Endothelial cell (in vitro differentiated cells): ENCODE measurements around the gene ADAMTS18. TPM values are rescaled to one million over a fixed set of nuclear protein-coding genes. Genes with fewer than 3 reads are reported as not detected.

Source experiments
- DNase-seq: peaks from one replicate; pipeline ENCODE4 v3.0.0; 2021; ENCODE audit warnings: low spot score
- H3K27ac Mint-ChIP-seq: one replicate; pipeline ENCODE4 v1.8.0; 2021; ENCODE audit warnings: mixed read lengths, inconsistent platforms; ENCODE audit not compliant: unreplicated experiment
- H3K27me3 Mint-ChIP-seq: one replicate; pipeline ENCODE4 v1.8.0; 2021; ENCODE audit warnings: mild to moderate bottlenecking, moderate library complexity, mixed read lengths, inconsistent platforms; ENCODE audit not compliant: unreplicated experiment
- H3K36me3 Mint-ChIP-seq: one replicate; pipeline ENCODE4 v1.8.0; 2021; ENCODE audit warnings: mild to moderate bottlenecking, low read depth, mixed read lengths, inconsistent platforms; ENCODE audit not compliant: unreplicated experiment
- H3K4me1 Mint-ChIP-seq: one replicate; pipeline ENCODE4 v1.8.0; 2021; ENCODE audit warnings: mild to moderate bottlenecking, mixed read lengths, inconsistent platforms; ENCODE audit not compliant: unreplicated experiment
- H3K4me3 Mint-ChIP-seq: one replicate; pipeline ENCODE4 v1.8.0; 2021; ENCODE audit warnings: mild to moderate bottlenecking, mixed read lengths, inconsistent platforms; ENCODE audit not compliant: unreplicated experiment
- H3K9me3 Mint-ChIP-seq: one replicate; pipeline ENCODE4 v1.8.0; 2021; ENCODE audit warnings: mixed read lengths, inconsistent platforms; ENCODE audit not compliant: unreplicated experiment
- total RNA-seq: library from RNA; stranded (reverse); fragmentation: NEBNext Ultra II Directional; extraction: Animal tissue kit (Norgen Biotek cat#: 25700); gene quantifications from one replicate; pipeline ENCODE4 v1.2.1, GENCODE V29; 2021; ENCODE audit not compliant: unreplicated experiment
- TF ChIP-seq, protein P1 (sequence below): fragments of 200-600 bp; sonication (generic); IDR thresholded peaks from one replicate; pipeline ENCODE4 v1.5.0; 2021; ENCODE audit warnings: antibody characterized with exemption; ENCODE audit not compliant: unreplicated experiment

Gene ADAMTS18
- total RNA-seq, 1 donor from 2014 or later, result 0.69 TPM

DNA sequence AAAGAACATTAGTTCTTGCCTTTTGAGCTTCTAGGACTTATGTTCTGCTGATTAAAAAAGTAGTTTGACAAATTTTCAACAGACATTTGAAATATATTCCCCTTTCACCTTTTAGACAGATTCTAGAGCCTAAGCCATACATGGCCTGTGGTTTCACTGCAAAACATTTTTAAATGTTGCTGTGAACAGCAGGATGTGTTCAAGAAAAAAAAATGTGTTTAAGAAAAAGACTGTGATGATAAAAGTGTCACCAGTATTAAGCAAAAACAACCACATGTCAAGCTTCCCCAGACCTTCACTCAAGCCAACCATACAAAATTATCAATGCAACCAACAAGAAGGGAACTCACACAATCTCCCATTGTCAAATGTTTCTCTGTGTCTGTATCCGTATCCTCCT is 132.2 kb downstream of the ADAMTS18 start:
- Mint-ChIP-seq H3K4me1 (peaks cover 5% of the 10 kb centered on the region), H3K36me3 (no peaks in the 10 kb centered on the region), H3K9me3 (no peaks in the 10 kb centered on the region), H3K27ac (no peak overlapping the region), H3K4me3 (no peak overlapping the region), H3K27me3 (no peaks in the 10 kb centered on the region)
- TF ChIP-seq, protein P1, sequence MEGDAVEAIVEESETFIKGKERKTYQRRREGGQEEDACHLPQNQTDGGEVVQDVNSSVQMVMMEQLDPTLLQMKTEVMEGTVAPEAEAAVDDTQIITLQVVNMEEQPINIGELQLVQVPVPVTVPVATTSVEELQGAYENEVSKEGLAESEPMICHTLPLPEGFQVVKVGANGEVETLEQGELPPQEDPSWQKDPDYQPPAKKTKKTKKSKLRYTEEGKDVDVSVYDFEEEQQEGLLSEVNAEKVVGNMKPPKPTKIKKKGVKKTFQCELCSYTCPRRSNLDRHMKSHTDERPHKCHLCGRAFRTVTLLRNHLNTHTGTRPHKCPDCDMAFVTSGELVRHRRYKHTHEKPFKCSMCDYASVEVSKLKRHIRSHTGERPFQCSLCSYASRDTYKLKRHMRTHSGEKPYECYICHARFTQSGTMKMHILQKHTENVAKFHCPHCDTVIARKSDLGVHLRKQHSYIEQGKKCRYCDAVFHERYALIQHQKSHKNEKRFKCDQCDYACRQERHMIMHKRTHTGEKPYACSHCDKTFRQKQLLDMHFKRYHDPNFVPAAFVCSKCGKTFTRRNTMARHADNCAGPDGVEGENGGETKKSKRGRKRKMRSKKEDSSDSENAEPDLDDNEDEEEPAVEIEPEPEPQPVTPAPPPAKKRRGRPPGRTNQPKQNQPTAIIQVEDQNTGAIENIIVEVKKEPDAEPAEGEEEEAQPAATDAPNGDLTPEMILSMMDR, result no peak
- DNase-seq, result no peak

DNA sequence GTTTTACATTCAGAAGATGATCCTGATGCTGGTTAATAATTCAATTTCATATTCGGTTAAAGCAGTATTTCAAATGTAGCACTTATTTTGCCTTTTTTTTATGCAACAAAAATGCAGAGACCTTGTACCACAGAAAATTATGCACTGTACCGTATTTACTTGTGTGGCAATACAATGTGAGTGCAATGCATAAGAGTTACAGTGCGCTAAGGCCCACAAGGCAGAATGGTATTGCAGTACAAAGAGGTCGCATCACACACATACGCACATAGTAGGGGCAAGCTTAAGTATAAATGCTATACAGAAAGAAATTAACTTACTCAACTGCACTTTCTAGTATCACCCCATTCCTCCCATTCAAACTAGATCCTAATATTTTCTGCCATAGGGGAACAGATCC is 132.6 kb downstream of the ADAMTS18 start:
- peaks cover 5% of the 10 kb centered on the region for H3K4me1 Mint-ChIP-seq

DNA sequence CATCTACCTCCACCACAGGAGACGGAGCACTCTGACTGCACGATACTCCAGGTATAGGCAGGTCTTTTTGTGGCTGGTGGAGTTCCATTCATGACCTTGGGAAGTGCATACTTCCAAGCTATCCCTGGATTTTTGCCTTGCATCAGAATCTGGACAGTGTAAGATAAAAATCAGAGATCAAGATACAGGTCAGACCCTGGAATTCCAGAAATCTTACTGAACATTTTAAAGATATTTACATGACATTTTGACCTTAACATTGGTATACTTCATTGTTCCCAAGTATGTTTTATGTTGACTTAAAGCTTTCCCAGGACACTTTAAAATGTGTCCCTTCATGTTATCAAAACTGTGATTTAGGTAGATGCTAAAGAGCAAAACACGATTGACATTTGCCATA is 134.6 kb downstream of the ADAMTS18 start:
- H3K4me1 Mint-ChIP-seq, result peaks cover 5% of the 10 kb centered on the region
- no peaks in the 10 kb centered on the region for H3K9me3 Mint-ChIP-seq
- DNase-seq, result no peak
- no peak overlapping the region for H3K4me3 Mint-ChIP-seq
- TF ChIP-seq, protein P1, result no peak
- no peaks in the 10 kb centered on the region for H3K27me3 Mint-ChIP-seq
- no peak overlapping the region for H3K27ac Mint-ChIP-seq
- no peaks in the 10 kb centered on the region for H3K36me3 Mint-ChIP-seq

More for the DNA sequence above, 132.6 kb downstream of the ADAMTS18 start:
- H3K27ac Mint-ChIP-seq, result no peak overlapping the region
- no peak overlapping the region for H3K4me3 Mint-ChIP-seq
- DNase-seq, result no peak
- TF ChIP-seq, protein P1, result no peak
- no peaks in the 10 kb centered on the region for H3K9me3 Mint-ChIP-seq
- no peaks in the 10 kb centered on the region for H3K27me3 Mint-ChIP-seq
- H3K36me3 Mint-ChIP-seq, result no peaks in the 10 kb centered on the region

DNA sequence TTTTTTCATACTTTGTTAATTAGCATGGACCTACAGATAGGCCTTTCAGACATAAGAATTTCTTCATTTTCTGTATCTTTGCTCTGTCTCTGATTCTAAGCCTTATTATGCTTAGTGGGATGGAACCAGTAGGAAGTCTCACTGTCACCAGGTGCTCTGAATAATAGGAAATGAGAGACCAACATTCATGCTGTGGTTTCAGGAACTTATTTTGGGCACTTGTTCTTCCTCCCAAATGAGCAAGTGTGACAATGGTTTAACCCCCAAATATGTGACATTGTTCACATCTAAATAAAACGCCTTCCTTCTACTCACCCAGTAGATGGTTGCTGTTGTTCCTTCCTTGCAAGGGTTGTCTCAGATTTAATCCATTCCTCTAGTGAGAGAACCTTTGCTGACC is 135.4 kb downstream of the ADAMTS18 start:
- no peak overlapping the region for H3K27ac Mint-ChIP-seq
- peaks cover 5% of the 10 kb centered on the region for H3K4me1 Mint-ChIP-seq
- H3K4me3 Mint-ChIP-seq, result no peak overlapping the region
- H3K9me3 Mint-ChIP-seq, result no peaks in the 10 kb centered on the region
- H3K27me3 Mint-ChIP-seq, result no peaks in the 10 kb centered on the region
- no peak for DNase-seq
- TF ChIP-seq, protein P1, result no peak
- no peaks in the 10 kb centered on the region for H3K36me3 Mint-ChIP-seq

DNA sequence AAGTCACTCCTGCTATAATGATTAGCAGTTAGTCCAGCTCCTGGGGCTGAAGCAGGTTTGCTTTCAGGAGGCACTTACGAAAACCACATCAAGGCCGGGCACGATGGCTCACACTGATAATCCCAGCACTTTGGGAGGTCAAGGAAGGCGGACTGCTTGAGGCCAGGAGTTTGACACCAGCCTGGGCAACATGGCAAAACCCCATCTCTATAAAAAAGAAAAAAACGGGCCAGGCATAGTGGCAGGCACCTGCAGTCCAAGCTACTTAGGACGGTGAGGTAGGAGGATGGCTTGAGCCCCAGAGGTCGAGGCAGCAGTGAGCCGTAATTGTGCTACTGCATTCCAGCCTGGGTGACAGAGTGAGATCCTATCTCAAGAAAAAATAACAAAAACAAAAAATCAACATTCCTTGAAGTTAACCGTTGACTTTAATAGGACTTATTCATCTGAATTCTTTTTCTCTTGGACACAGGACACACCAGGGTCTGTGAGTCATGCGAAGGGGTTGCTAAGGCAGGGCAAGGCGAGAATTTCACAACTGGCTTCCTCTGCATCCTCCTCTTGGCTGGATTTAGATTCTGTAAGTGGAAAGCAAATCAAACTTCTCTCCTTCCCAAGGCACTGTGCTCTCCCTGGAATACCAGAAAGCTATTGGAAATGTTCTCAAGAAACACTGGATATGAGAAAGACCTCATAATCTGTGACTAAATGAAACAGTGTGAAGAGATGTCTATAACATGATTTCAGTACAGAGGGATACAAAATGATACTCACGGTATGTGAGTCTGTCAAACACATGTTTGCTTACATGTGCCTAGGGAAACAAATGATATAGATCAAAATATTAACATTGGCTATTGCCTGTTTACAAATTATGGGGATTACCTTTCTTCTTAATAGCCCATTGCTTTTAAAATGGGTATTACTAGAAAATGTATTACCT is 136.1 kb downstream of the ADAMTS18 start:
- H3K9me3 Mint-ChIP-seq, result no peaks in the 10 kb centered on the region
- no peak for DNase-seq
- TF ChIP-seq, protein P1, result no peak
- no peak overlapping the region for H3K27ac Mint-ChIP-seq
- H3K4me1 Mint-ChIP-seq, result peaks cover 5% of the 10 kb centered on the region
- no peaks in the 10 kb centered on the region for H3K36me3 Mint-ChIP-seq
- H3K4me3 Mint-ChIP-seq, result no peak overlapping the region
- no peaks in the 10 kb centered on the region for H3K27me3 Mint-ChIP-seq
